GM12878 (cell line): Measurements from ENCODE around the gene CDKL1. TPM values are rescaled to one million over a fixed set of nuclear protein-coding genes. Genes with fewer than 3 reads are reported as not detected.

Experiments
- ATAC-seq: fragments of 200-7000 bp; cut with Tn5 transposase; 3 replicates; pipeline ENCODE4 v1.9.1; 2020; ENCODE audit warnings: mild to moderate bottlenecking, moderate library complexity
- Bru-seq: library from RNA; stranded (reverse); fragments of 400-500 nt; gene quantifications from one replicate; lab custom pipeline; 2021; lab: Mats Ljungman, UMichigan
- BruChase-seq, 2 experiments: library from RNA; stranded (reverse); fragments of 400-500 nt; gene quantifications; one replicate each; lab custom pipeline; 2021; lab: Mats Ljungman, UMichigan
- BruUV-seq: library from RNA; stranded (reverse); fragments of 400-500 nt; replicated peaks from 2 replicates; lab custom pipeline; 2021; lab: Mats Ljungman, UMichigan
- CTCF ChIA-PET: fragments of 300-600 bp; sonication (Branson Sonifier 250); formaldehyde crosslinking; extraction: SDS; loops from one replicate; lab custom pipeline; 2021; ENCODE audit warnings: inconsistent platforms; lab: Yijun Ruan, JAX
- POLR2A ChIA-PET: fragments of 350-600 bp; formaldehyde crosslinking; extraction: SDS; loops from one replicate; lab custom pipeline; 2021; ENCODE audit warnings: inconsistent platforms; lab: Charles Lee
- RAD21 ChIA-PET: fragments of 300-600 bp; sonication (Branson Sonifier 250); formaldehyde crosslinking; loops from one replicate; lab custom pipeline; 2023; ENCODE audit warnings: antibody characterized with exemption; ENCODE audit not compliant: unreplicated experiment; lab: Charles Lee
- SMC1A ChIA-PET: fragments of 300-600 bp; sonication (Branson Sonifier 250); formaldehyde crosslinking; loops from one replicate; lab custom pipeline; 2023; ENCODE audit not compliant: unreplicated experiment, uncharacterized antibody; lab: Charles Lee
- DNase-seq: peaks from one replicate; pipeline ENCODE4 v3.0.0-alpha.2; 2011; ENCODE audit warnings: low read depth, low spot score
- FAIRE-seq: peaks from 3 replicates; lab custom pipeline; 2011; peaks lifted over from hg19 to GRCh38; lab: Jason Lieb, UNC
- H2AFZ ChIP-seq: 2 replicates; pipeline ENCODE4 v1.6.0; 2011; ENCODE audit warnings: low read depth, low read length, control low read depth; ENCODE audit not compliant: control insufficient read depth
- H3K27ac ChIP-seq: 2 replicates; pipeline ENCODE4 v1.5.1; 2011; ENCODE audit warnings: control low read depth; ENCODE audit not compliant: control insufficient read depth, insufficient read depth
- H3K27me3 ChIP-seq, 2 experiments: replicated peaks in 1 of 2; 2 replicates each; pipeline versions ENCODE4 v1.6.0 to v1.6.1; 2011; ENCODE audit warnings: low read length in 1 of 2; ENCODE audit not compliant: control insufficient read depth in 2 of 2, insufficient read depth in 2 of 2
- H3K36me3 ChIP-seq, 2 experiments: 2 replicates each; pipeline ENCODE4 v1.5.1; 2011; ENCODE audit warnings: low read length in 1 of 2; ENCODE audit not compliant: control insufficient read depth in 2 of 2, insufficient read depth in 2 of 2
- H3K4me1 ChIP-seq: 2 replicates; pipeline ENCODE4 v1.6.1; 2011; ENCODE audit warnings: mild to moderate bottlenecking, low read length, moderate library complexity, mixed read lengths; ENCODE audit not compliant: control insufficient read depth, insufficient read depth
- H3K4me2 ChIP-seq: 2 replicates; pipeline ENCODE4 v1.6.0; 2011; ENCODE audit warnings: control low read depth; ENCODE audit not compliant: control insufficient read depth, insufficient read depth
- H3K4me3 ChIP-seq: fragments of 200-600 bp; sonication (generic); 2 replicates; pipeline ENCODE4 v1.5.1; 2016
- H3K79me2 ChIP-seq: 2 replicates; pipeline ENCODE4 v1.6.0; 2011; ENCODE audit warnings: low read length; ENCODE audit not compliant: control insufficient read depth, insufficient read depth
- H3K9ac ChIP-seq: 2 replicates; pipeline ENCODE4 v1.8.0; 2011; ENCODE audit warnings: low read length, control low read depth, mixed read lengths; ENCODE audit not compliant: control insufficient read depth, insufficient read depth
- H3K9me3 ChIP-seq: replicated peaks from 3 replicates; pipeline ENCODE4 v1.5.1; 2011; ENCODE audit warnings: mild to moderate bottlenecking, low read length; ENCODE audit not compliant: control insufficient read depth, insufficient read depth
- H4K20me1 ChIP-seq: 2 replicates; pipeline ENCODE4 v1.6.0; 2011; ENCODE audit not compliant: control insufficient read depth, insufficient read depth
- BCL3 ChIP-seq: IDR thresholded peaks from 2 replicates; pipeline ENCODE4 v1.6.1; 2011; ENCODE audit warnings: borderline replicate concordance, low read depth, mild to moderate bottlenecking, moderate library complexity, low read length; ENCODE audit not compliant: insufficient read depth, poor library complexity, severe bottlenecking
- EED ChIP-seq: sonication (generic); IDR thresholded peaks from 2 replicates; pipeline ENCODE4 v1.6.1; 2016; ENCODE audit warnings: antibody characterized with exemption, low read depth
- ELK1 ChIP-seq: IDR thresholded peaks from 2 replicates; pipeline ENCODE4 v1.6.1; 2012; ENCODE audit warnings: low read depth, low read length, improper control_type of control experiment
- ESRRA ChIP-seq: IDR thresholded peaks from 2 replicates; pipeline ENCODE4 v1.6.1; 2012; ENCODE audit warnings: mild to moderate bottlenecking, low read length, improper control_type of control experiment
- MEF2A ChIP-seq: IDR thresholded peaks from 2 replicates; pipeline ENCODE4 v1.6.1; 2011; ENCODE audit warnings: low read depth, mild to moderate bottlenecking, low read length, moderate library complexity; ENCODE audit not compliant: insufficient read depth
- MEF2B ChIP-seq: fragments of 450-650 bp; IDR thresholded peaks from 2 replicates; pipeline ENCODE4 v1.6.1; 2018; ENCODE audit warnings: mild to moderate bottlenecking, moderate library complexity; ENCODE audit not compliant: partially characterized antibody, poor library complexity, severe bottlenecking
- MTA2 ChIP-seq: fragments of 450-650 bp; IDR thresholded peaks from 2 replicates; pipeline ENCODE4 v1.6.1; 2016; ENCODE audit warnings: low read depth, mild to moderate bottlenecking, moderate library complexity
- MTA3 ChIP-seq: IDR thresholded peaks from 2 replicates; pipeline ENCODE4 v1.6.1; 2012; ENCODE audit warnings: low read length, inconsistent platforms, borderline replicate concordance
- PML ChIP-seq: IDR thresholded peaks from 2 replicates; pipeline ENCODE4 v1.6.1; 2012; ENCODE audit warnings: low read length, inconsistent platforms
- RAD51 ChIP-seq: fragments of 450-650 bp; IDR thresholded peaks from 2 replicates; pipeline ENCODE4 v1.6.1; 2016; ENCODE audit warnings: moderate library complexity, mild to moderate bottlenecking, inconsistent platforms
- SMAD1 ChIP-seq: fragments of 450-650 bp; IDR thresholded peaks from 2 replicates; pipeline ENCODE4 v1.6.1; 2018; ENCODE audit warnings: mild to moderate bottlenecking, low read depth; ENCODE audit not compliant: partially characterized antibody
- SP1 ChIP-seq: IDR thresholded peaks from one replicate; pipeline ENCODE4 v1.6.1; 2011; ENCODE audit warnings: low read depth, low read length
- ZBTB33 ChIP-seq: fragments of 450-650 bp; IDR thresholded peaks from 2 replicates; pipeline ENCODE4 v1.6.1; 2017; ENCODE audit warnings: mild to moderate bottlenecking
- ZNF217 ChIP-seq: fragments of 450-650 bp; IDR thresholded peaks from 2 replicates; pipeline ENCODE4 v1.6.1; 2017; ENCODE audit warnings: antibody characterized with exemption, mild to moderate bottlenecking
- WGBS: methylation state at CpG from one replicate; pipeline ENCODE4 v1.1.6; 2016; ENCODE audit warnings: low lambda C conversion rate; ENCODE audit not compliant: insufficient replicate concordance, insufficient coverage; ENCODE audit errors: missing lambda C conversion rate; 5-methylcytosine and 5-hydroxymethylcytosine counted together
- in situ Hi-C: fragments of 300-500 bp; cut with MboI; formaldehyde crosslinking; loops from 9 replicates; pipeline ENCODE4 v1.14.3; 2018; ENCODE audit warnings: mixed read lengths
- intact Hi-C: fragments of 100-400 bp; cut with micrococcal nuclease; formaldehyde crosslinking; loops from one replicate; pipeline ENCODE4 v1.14.2; 2022; ENCODE audit not compliant: unreplicated experiment
- long read RNA-seq, 2 experiments: library from polyadenylated mRNA; unstranded; transcript quantifications; one replicate each; pipeline ENCODE4 v2.0.0, GENCODE V29; 2019 to 2020
- polyA minus RNA-seq, 3 experiments: library from RNA; depleted of rRNA, polyadenylated mRNA; stranded (reverse); fragments of >200 nt; gene quantifications; 2 replicates each; pipeline ENCODE4 v1.2.3, GENCODE V29; 2011
- polyA plus RNA-seq, 11 experiments: library from polyadenylated mRNA; depleted of rRNA in 4 of 11; unstranded in 6 of 11; stranded (reverse) in 5 of 11; fragments of >200 nt; fragmentation: Nextera tagmentation in 4 of 11; fragmentation: Illumina TruSeq in 1 of 11; extraction: Ambion mirVana in 4 of 11; extraction: Trizol in 1 of 11; gene quantifications; 1 replicate in 1 of 11; 2 replicates in 10 of 11; pipeline versions ENCODE4 v1.2.1 to v1.2.3, GENCODE V29; 2011 to 2016; ENCODE audit warnings: inconsistent platforms in 2 of 11, missing spikeins in 2 of 11, low read depth in 1 of 11
- total RNA-seq, 4 experiments: library from RNA; depleted of rRNA in 3 of 4; stranded (reverse); fragments of >200 nt in 3 of 4; fragmentation: Illumina TruSeq in 1 of 4; extraction: Trizol in 1 of 4; gene quantifications; 2 replicates each; pipeline versions ENCODE4 v1.2.1 to v1.2.3, GENCODE V29; 2013 to 2021

The CDKL1 gene
- total RNA-seq (2013; cell fraction: nucleolus; rRNA removed) = 34.6 and 45.7 TPM in 2 replicates
- total RNA-seq (2014; rRNA removed) (11.0 and 20.4 TPM in 2 replicates), total RNA-seq (2014; rRNA removed; fragmentation: Illumina TruSeq; extraction: Trizol) (19.0 and 22.6 TPM in 2 replicates), total RNA-seq (2021) (10.6 and 11.9 TPM in 2 replicates), polyA plus RNA-seq (2011; rRNA removed) (17.4 and 20.9 TPM in 2 replicates), polyA plus RNA-seq (2014; fragmentation: Illumina TruSeq; extraction: Trizol) (9.0 and 9.3 TPM in 2 replicates), polyA plus RNA-seq (2014; fragmentation: Nextera tagmentation; extraction: Ambion mirVana) (10 to 100 TPM in 1 of 2 experiments, 1 to 10 TPM in 1; 10.0 to 17.2 TPM), polyA plus RNA-seq (2014; rRNA removed) (5.8 and 9.0 TPM in 2 replicates), polyA plus RNA-seq (2016; fragmentation: Nextera tagmentation; extraction: Ambion mirVana) (10 to 100 TPM; 10.1 to 11.3 TPM), polyA minus RNA-seq (2011; rRNA and poly(A)+ RNA removed) (16.2 and 24.2 TPM in 2 replicates), Bru-seq, nascent RNA (percentile 60 among the genes with signal in this experiment), BruChase-seq, experiment 1, labeled RNA remaining after a 6-hour chase (percentile 64 among the genes with signal in this experiment), BruChase-seq, experiment 2, labeled RNA remaining after a 2-hour chase (percentile 64 among the genes with signal in this experiment)
- polyA plus RNA-seq (2011; ENCODE audit: low read depth) = 2.0 TPM
- 7.3 and 9.6 TPM in 2 replicates for polyA plus RNA-seq (2011; cell fraction: cytosol; rRNA removed)
- 14.2 and 16.3 TPM in 2 replicates for polyA plus RNA-seq (2011; cell fraction: nucleus; rRNA removed)
- 5.0 and 6.5 TPM in 2 replicates for polyA plus RNA-seq (2012)
- 6.2 and 6.9 TPM in 2 replicates for polyA minus RNA-seq (2011; cell fraction: cytosol; rRNA and poly(A)+ RNA removed)
- polyA minus RNA-seq (2011; cell fraction: nucleus; rRNA and poly(A)+ RNA removed) = 9.1 and 16.3 TPM in 2 replicates
- long read RNA-seq, experiment 1, partial matches to known transcripts = 0 of 9 reads
- long read RNA-seq, experiment 1, other reads (novel, unspliced or antisense) = 9 of 9 reads
- long read RNA-seq, experiment 2, partial matches to known transcripts = 4 of 31 reads
- long read RNA-seq, experiment 2, other reads (novel, unspliced or antisense) = 27 of 31 reads

- Histone ChIP-seq H3K9ac (peak within 1 kb of the TSS; percentile 74), H3K27ac (peak within 1 kb of the TSS; percentile 59), H3K4me3 (peak within 1 kb of the TSS; percentile 66), H3K4me2 (peak within 1 kb of the TSS; percentile 95), H3K36me3 (no peaks in the 10 kb centered on the region), H2AFZ (peak within 1 kb of the TSS; percentile 95), H3K9me3 (no peaks in the 10 kb centered on the region), H3K27me3 (no peaks in the 10 kb centered on the region), H4K20me1 (no peaks in the 10 kb centered on the region), H3K79me2 (no peaks in the 10 kb centered on the region), H3K4me1 (peaks cover 7% of the 10 kb centered on the region)
- intact Hi-C loops (loop anchor here (1.0 to 2.0 kb wide), 2 partner anchors 55 to 76 kb away; no protein-coding TSS in a partner anchor), in situ Hi-C loops (no loop called here)
- peak; percentile 83 for ATAC-seq
- FAIRE-seq = no peak
- no peak for DNase-seq
- ChIA-PET POLR2A (interaction anchor here (0.5 to 1.2 kb wide), 5 partner anchors 11 to 1081 kb away, joined by 3 to 7 read pairs (median 4); no protein-coding TSS in a partner anchor), RAD21 (interaction anchor here (0.9 to 2.5 kb wide), 4 partner anchors 34 to 137 kb away, joined by 3 to 11 read pairs (median 6); no protein-coding TSS in a partner anchor), CTCF (interaction anchor here (0.6 to 2.1 kb wide), 8 partner anchors 13 to 545 kb away, joined by 3 to 9 read pairs (median 4); partner anchors contain the start of gene NEMF), SMC1A (interaction anchor here (0.6 to 4.0 kb wide), 8 partner anchors 28 to 122 kb away, joined by 3 to 17 read pairs (median 4); no protein-coding TSS in a partner anchor)
- BruUV-seq = no TSS peak
- 2% methylated on average over 67 of the region's 77 CpGs for WGBS
- no peak for TF ChIP-seq ELK1
- TF ChIP-seq MTA3 = no peak
- TF ChIP-seq SP1 = no peak
- TF ChIP-seq SMAD1 = no peak
- TF ChIP-seq ZBTB33 = no peak
- 0 out of 2 replicates have a peak, but pooled peaks have one; percentile 40 for TF ChIP-seq EED
- no peak for TF ChIP-seq RAD51
- no peak for TF ChIP-seq PML
- no peak for TF ChIP-seq MEF2A
- no peak for TF ChIP-seq MTA2
- no peak for TF ChIP-seq ESRRA
- TF ChIP-seq BCL3 = no peak
- TF ChIP-seq ZNF217 = peak; percentile 59; the same call in 1 of the 2 replicates
- TF ChIP-seq MEF2B = no peak
Observed at GRCh38 chr14:50396631-50397389, at the start of gene CDKL1. Gene CDKL1, minus strand, starts transcription at chr14:50396881. Its CDS starts 1,013 bp downstream, at chr14:50395868.
